ENCODE data around the gene WSB2. TPM values are rescaled to one million over a fixed set of nuclear protein-coding genes. Genes with fewer than 3 reads are reported as not detected.

Gene WSB2
- total RNA-seq, 1 donor from 2014 or later: 46.0 TPM

DNA sequence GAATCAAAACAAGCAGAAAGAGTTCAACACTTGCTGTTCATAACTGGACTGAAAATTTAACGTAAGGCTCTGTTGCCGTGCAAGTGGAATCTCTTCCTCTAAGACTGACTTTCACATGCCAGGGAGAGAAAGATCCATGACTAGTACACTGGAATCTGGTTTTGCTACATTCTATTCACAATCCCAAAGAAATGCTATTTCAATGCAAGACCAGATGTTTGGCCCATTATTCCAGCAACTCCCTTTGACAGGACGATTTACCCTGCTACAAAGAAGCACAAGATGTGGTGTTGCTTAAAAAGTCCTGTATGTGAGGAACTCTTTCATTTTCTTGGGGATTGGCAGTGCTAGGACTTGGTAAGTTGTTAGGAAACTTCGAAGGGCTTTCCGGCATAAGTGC is 27.1 kb downstream of the WSB2 start:
- peaks cover 7% of the 10 kb centered on the region for H3K4me1 Mint-ChIP-seq (ENCODE audit: unreplicated experiment)
- H3K27me3 Mint-ChIP-seq: no peaks in the 10 kb centered on the region
- no peak overlapping the region for H3K4me3 Mint-ChIP-seq
- H3K9me3 Mint-ChIP-seq: no peaks in the 10 kb centered on the region
- TF ChIP-seq, protein P1, sequence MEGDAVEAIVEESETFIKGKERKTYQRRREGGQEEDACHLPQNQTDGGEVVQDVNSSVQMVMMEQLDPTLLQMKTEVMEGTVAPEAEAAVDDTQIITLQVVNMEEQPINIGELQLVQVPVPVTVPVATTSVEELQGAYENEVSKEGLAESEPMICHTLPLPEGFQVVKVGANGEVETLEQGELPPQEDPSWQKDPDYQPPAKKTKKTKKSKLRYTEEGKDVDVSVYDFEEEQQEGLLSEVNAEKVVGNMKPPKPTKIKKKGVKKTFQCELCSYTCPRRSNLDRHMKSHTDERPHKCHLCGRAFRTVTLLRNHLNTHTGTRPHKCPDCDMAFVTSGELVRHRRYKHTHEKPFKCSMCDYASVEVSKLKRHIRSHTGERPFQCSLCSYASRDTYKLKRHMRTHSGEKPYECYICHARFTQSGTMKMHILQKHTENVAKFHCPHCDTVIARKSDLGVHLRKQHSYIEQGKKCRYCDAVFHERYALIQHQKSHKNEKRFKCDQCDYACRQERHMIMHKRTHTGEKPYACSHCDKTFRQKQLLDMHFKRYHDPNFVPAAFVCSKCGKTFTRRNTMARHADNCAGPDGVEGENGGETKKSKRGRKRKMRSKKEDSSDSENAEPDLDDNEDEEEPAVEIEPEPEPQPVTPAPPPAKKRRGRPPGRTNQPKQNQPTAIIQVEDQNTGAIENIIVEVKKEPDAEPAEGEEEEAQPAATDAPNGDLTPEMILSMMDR (conservative IDR thresholded peaks at IDR 0.05): no peak
- H3K27ac Mint-ChIP-seq: peak overlapping the region; percentile 79
- no peak for DNase-seq (ENCODE audit: extremely low spot score, unreplicated experiment)
- peaks cover 32% of the 10 kb centered on the region for H3K36me3 Mint-ChIP-seq

DNA sequence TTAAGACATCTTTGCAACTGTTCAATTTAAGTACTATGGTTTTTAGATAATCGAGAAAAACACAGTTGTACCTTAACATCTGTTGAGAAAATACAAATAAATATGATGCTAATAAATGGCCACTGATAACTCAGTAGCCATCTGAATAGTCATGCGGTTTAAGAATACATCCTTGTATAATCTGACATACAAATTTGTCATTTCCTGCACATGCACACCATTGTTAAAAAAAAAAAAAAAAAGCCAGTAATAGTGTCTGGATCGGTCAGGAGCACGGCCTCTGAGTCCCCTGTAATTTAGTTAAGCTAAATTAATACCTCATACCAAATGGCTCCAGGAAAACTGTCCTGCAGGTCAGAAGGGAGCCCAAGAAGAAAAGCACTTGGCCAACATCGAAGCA is 27.7 kb downstream of the WSB2 start:
- no peak overlapping the region for H3K4me3 Mint-ChIP-seq
- TF ChIP-seq, protein P1 (conservative IDR thresholded peaks at IDR 0.05): no peak
- H3K27me3 Mint-ChIP-seq: no peaks in the 10 kb centered on the region
- H3K27ac Mint-ChIP-seq: peak overlapping the region; percentile 79
- H3K4me1 Mint-ChIP-seq (ENCODE audit: unreplicated experiment): peaks cover 7% of the 10 kb centered on the region
- DNase-seq (ENCODE audit: extremely low spot score, unreplicated experiment): no peak
- H3K9me3 Mint-ChIP-seq: no peaks in the 10 kb centered on the region
- H3K36me3 Mint-ChIP-seq: peaks cover 35% of the 10 kb centered on the region

DNA sequence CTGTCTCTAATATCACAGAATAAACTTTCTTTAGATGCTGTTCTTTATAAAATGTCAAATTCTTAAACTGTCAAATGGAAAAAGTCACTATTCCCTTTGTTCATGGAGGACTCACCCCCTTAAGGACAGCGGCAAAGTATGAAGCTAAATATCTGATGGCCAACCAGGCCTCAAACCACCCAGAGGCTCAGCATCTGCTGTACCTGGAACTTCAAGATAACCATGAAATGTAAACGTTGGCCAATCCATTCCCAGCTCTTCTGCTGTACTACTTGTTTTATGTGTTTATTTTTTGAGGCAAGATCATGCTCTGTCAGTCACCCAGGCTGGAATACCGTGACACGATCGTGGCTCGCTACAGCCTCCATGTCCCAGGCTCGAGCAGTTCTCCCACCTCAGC is 28.8 kb downstream of the WSB2 start:
- TF ChIP-seq, protein P1 (conservative IDR thresholded peaks at IDR 0.05): no peak
- Mint-ChIP-seq H3K9me3 (no peaks in the 10 kb centered on the region), H3K27ac (no peak overlapping the region), H3K27me3 (no peaks in the 10 kb centered on the region), H3K36me3 (peaks cover 31% of the 10 kb centered on the region), H3K4me3 (no peak overlapping the region), H3K4me1 (ENCODE audit: unreplicated experiment) (peaks cover 7% of the 10 kb centered on the region)
- no peak for DNase-seq (ENCODE audit: extremely low spot score, unreplicated experiment)

DNA sequence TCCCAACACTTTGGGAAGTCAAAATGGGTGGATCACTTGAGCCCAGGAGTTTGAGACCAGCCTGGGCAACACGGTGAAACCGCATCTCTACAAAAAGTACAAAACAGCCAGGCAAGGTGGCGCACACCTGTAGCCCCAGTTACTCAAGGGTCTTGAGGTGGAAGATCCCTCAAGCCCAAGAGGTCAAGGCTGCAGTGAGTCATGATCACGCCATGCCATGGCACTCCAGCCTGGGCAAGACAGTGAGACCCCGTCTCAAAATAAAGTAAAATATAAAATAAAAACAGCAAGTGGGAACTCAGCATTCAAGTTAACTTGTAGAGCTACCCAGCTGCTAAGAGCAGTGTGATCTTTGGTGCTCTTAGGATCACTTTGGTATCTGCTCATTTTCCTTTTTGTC is 31.8 kb downstream of the WSB2 start:
- Mint-ChIP-seq H3K27ac (no peak overlapping the region), H3K4me1 (ENCODE audit: unreplicated experiment) (no peaks in the 10 kb centered on the region), H3K36me3 (peaks cover 17% of the 10 kb centered on the region), H3K9me3 (no peaks in the 10 kb centered on the region), H3K4me3 (no peak overlapping the region), H3K27me3 (no peaks in the 10 kb centered on the region)
- DNase-seq (ENCODE audit: extremely low spot score, unreplicated experiment): no peak
- TF ChIP-seq, protein P1 (conservative IDR thresholded peaks at IDR 0.05): no peak

DNA sequence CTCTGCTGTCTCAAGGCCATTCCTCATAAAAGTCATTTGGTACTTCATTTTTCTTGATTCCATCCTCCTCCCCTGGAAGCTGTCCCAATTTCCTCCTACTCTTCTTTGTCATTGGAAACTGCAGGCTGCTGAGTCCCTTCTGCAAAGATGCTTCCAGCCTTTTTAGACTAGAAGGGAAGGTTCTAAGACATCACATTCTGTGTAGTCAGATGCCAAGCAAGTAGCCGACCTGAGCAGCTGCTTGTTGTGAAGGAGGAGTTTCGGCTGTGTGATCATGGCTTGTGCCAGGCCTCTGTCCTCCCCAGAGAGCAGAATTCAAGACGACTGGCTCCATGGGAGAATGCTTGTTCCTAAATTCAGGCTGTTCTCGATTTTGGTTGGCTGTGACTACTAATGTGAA is 35.8 kb downstream of the WSB2 start:
- DNase-seq (ENCODE audit: extremely low spot score, unreplicated experiment): no peak
- peaks cover 19% of the 10 kb centered on the region for H3K36me3 Mint-ChIP-seq
- TF ChIP-seq, protein P1 (conservative IDR thresholded peaks at IDR 0.05): no peak

DNA sequence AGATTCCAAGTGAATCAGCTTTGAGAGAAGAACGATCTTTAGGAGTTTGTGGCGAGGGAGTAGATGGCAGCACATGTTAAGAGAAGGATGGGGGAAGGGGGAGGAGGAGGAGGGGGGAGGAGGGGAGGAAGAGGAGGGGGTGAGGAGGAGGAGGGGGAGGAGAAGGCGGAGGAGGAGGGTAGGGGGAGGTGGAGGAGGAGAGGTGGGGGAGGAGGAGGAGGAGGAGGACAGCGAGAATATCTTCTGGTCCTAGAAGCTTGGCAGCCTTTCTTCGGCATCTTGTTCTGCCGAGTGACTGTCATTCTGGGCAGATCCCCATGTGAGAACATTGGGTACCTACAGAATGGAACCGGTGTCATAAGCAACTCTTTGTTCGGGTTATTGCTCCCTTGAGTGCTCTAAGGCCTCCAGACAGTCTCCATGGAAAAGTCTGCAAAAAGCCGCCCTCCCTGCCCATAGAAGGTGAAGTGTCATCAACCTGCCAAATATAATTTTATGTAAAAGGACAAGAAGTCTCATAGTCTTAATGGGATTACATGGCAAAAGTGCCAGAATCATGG is 37.6 kb downstream of the WSB2 start:
- DNase-seq (ENCODE audit: extremely low spot score, unreplicated experiment): no peak
- Mint-ChIP-seq H3K36me3 (peaks cover 15% of the 10 kb centered on the region), H3K27ac (no peak overlapping the region), H3K9me3 (no peaks in the 10 kb centered on the region), H3K4me1 (ENCODE audit: unreplicated experiment) (no peaks in the 10 kb centered on the region), H3K27me3 (no peaks in the 10 kb centered on the region), H3K4me3 (no peak overlapping the region)
- TF ChIP-seq, protein P1 (conservative IDR thresholded peaks at IDR 0.05): no peak

More for the DNA sequence above, 35.8 kb downstream of the WSB2 start:
- H3K9me3 Mint-ChIP-seq: no peaks in the 10 kb centered on the region
- H3K27me3 Mint-ChIP-seq: no peaks in the 10 kb centered on the region
- no peak overlapping the region for H3K27ac Mint-ChIP-seq
- H3K4me3 Mint-ChIP-seq: no peak overlapping the region
- no peaks in the 10 kb centered on the region for H3K4me1 Mint-ChIP-seq (ENCODE audit: unreplicated experiment)

Data from type B pancreatic cell (in vitro differentiated cells).